H1 (cell line): Measurements from ENCODE around the gene NCKIPSD. TPM values are rescaled to one million over a fixed set of nuclear protein-coding genes. Genes with fewer than 3 reads are reported as not detected.

Experiments used
- CTCF ChIA-PET: fragments of 300-600 bp; sonication (Branson Sonifier 250); formaldehyde crosslinking; loops from one replicate; lab custom pipeline; 2021; ENCODE audit not compliant: partially characterized antibody; lab: Charles Lee
- POLR2A ChIA-PET: fragments of 300-600 bp; sonication (Branson Sonifier 250); formaldehyde crosslinking; loops from one replicate; lab custom pipeline; 2021; ENCODE audit warnings: inconsistent platforms; ENCODE audit not compliant: partially characterized antibody; lab: Charles Lee
- DNase-seq, 2 experiments: peaks; one replicate each; pipeline versions ENCODE4 v3.0.0 to v3.0.0-alpha.2; 2010 to 2022; ENCODE audit warnings: low spot score in 2 of 2, low read depth in 1 of 2, mixed read lengths in 1 of 2
- FAIRE-seq: peaks from 2 replicates; lab custom pipeline; 2011; peaks lifted over from hg19 to GRCh38; lab: Jason Lieb, UNC
- H2AFZ ChIP-seq: 2 replicates; pipeline ENCODE4 v1.8.1; 2012; ENCODE audit warnings: low read length, inconsistent platforms
- H2AK5ac ChIP-seq: 2 replicates; pipeline ENCODE4 v1.6.1; 2013; ENCODE audit warnings: low read depth, low read length
- H2BK120ac ChIP-seq: replicated peaks from 2 replicates; pipeline ENCODE3; 2013; ENCODE audit warnings: low read depth, low read length, inconsistent platforms
- H2BK12ac ChIP-seq: 2 replicates; pipeline ENCODE4 v1.6.1; 2013; ENCODE audit warnings: low read depth, low read length
- H2BK15ac ChIP-seq: 2 replicates; pipeline ENCODE4 v1.6.1; 2013; ENCODE audit warnings: low read length
- H2BK20ac ChIP-seq: 2 replicates; pipeline ENCODE4 v1.6.1; 2013; ENCODE audit warnings: low read length
- H2BK5ac ChIP-seq: 2 replicates; pipeline ENCODE4 v1.6.1; 2013; ENCODE audit warnings: low read depth, low read length
- H3K14ac ChIP-seq: 2 replicates; pipeline ENCODE4 v1.6.1; 2013; ENCODE audit warnings: inconsistent platforms; ENCODE audit not compliant: insufficient read length
- H3K18ac ChIP-seq: 2 replicates; pipeline ENCODE4 v1.6.1; 2013; ENCODE audit warnings: low read length; ENCODE audit errors: extremely low read depth
- H3K23ac ChIP-seq: 2 replicates; pipeline ENCODE4 v1.6.1; 2013; ENCODE audit warnings: inconsistent platforms; ENCODE audit not compliant: insufficient read length
- H3K23me2 ChIP-seq: 2 replicates; pipeline ENCODE4 v1.6.1; 2013; ENCODE audit warnings: low read depth, low read length
- H3K27ac ChIP-seq: 2 replicates; pipeline ENCODE4 v1.6.1; 2011; ENCODE audit warnings: low read depth, low read length, inconsistent platforms
- H3K27me3 ChIP-seq, 4 experiments: replicated peaks in 1 of 4; 1 replicate in 1 of 4; 2 replicates in 3 of 4; pipeline versions ENCODE4 v1.6.1 to v1.8.1; 2011 to 2013; ENCODE audit warnings: low read length in 3 of 4, mild to moderate bottlenecking in 3 of 4, inconsistent platforms in 2 of 4, mixed read lengths in 2 of 4, moderate library complexity in 1 of 4; ENCODE audit not compliant: control insufficient read depth in 3 of 4, insufficient read depth in 3 of 4; ENCODE audit errors: extremely low read depth in 1 of 4
- H3K36me3 ChIP-seq, 4 experiments: 2 replicates each; pipeline versions ENCODE4 v1.6.1 to v1.8.1; 2011 to 2013; ENCODE audit warnings: mild to moderate bottlenecking in 4 of 4, low read length in 3 of 4, moderate library complexity in 2 of 4, control low read depth in 1 of 4, inconsistent platforms in 1 of 4; ENCODE audit not compliant: insufficient read depth in 4 of 4, control insufficient read depth in 2 of 4
- H3K4ac ChIP-seq: replicated peaks from 2 replicates; pipeline ENCODE3; 2013; ENCODE audit warnings: low read length, low read depth, mixed read lengths, inconsistent platforms; ENCODE audit not compliant: insufficient read length
- H3K4me1 ChIP-seq, 4 experiments: replicated peaks in 1 of 4; 1 replicate in 1 of 4; 2 replicates in 3 of 4; pipeline versions ENCODE4 v1.6.1 to v1.8.1; 2011 to 2013; ENCODE audit warnings: low read length in 3 of 4, inconsistent platforms in 2 of 4, mixed read lengths in 1 of 4; ENCODE audit not compliant: insufficient read depth in 4 of 4, control insufficient read depth in 3 of 4
- H3K4me2 ChIP-seq, 2 experiments: 2 replicates each; pipeline versions ENCODE4 v1.6.1 to v1.8.1; 2011 to 2013; ENCODE audit warnings: low read depth in 2 of 2, low read length in 2 of 2, control low read depth in 1 of 2, inconsistent platforms in 1 of 2, mild to moderate bottlenecking in 1 of 2; ENCODE audit not compliant: insufficient read depth in 1 of 2
- H3K4me3 ChIP-seq, 4 experiments: fragments of 200-600, 300-600 bp in 1 of 4; sonication (generic), shearing (Covaris generic), sonication (Bioruptor Twin) in 1 of 4; 2 replicates each; pipeline versions ENCODE4 v1.5.1 to v1.8.1; 2011 to 2016; ENCODE audit warnings: low read length in 4 of 4, low read depth in 3 of 4, control low read depth in 2 of 4, inconsistent platforms in 2 of 4, mild to moderate bottlenecking in 2 of 4, mixed read lengths in 1 of 4, moderate library complexity in 1 of 4; ENCODE audit not compliant: insufficient read depth in 2 of 4; ENCODE audit errors: extremely low read depth in 1 of 4
- H3K56ac ChIP-seq: replicated peaks from 2 replicates; pipeline ENCODE3; 2013; ENCODE audit warnings: low read depth, mild to moderate bottlenecking, mixed read lengths, low read length, inconsistent platforms; ENCODE audit not compliant: insufficient read length
- H3K79me1 ChIP-seq: 2 replicates; pipeline ENCODE4 v1.6.1; 2013; ENCODE audit warnings: low read depth, low read length, control low read depth
- H3K79me2 ChIP-seq, 2 experiments: 2 replicates each; pipeline versions ENCODE4 v1.6.1 to v1.8.1; 2012 to 2013; ENCODE audit warnings: low read length in 2 of 2, mild to moderate bottlenecking in 2 of 2, inconsistent platforms in 1 of 2; ENCODE audit not compliant: insufficient read depth in 2 of 2, control insufficient read depth in 1 of 2
- H3K9ac ChIP-seq, 4 experiments: replicated peaks in 1 of 4; 1 replicate in 1 of 4; 2 replicates in 3 of 4; pipeline versions ENCODE4 v1.6.1 to v1.8.1; 2011 to 2013; ENCODE audit warnings: low read depth in 3 of 4, low read length in 3 of 4, control low read depth in 2 of 4, mild to moderate bottlenecking in 2 of 4, moderate library complexity in 2 of 4, inconsistent platforms in 1 of 4; ENCODE audit errors: extremely low read depth in 1 of 4
- H3K9me3 ChIP-seq, 2 experiments: 2 replicates each; pipeline versions ENCODE4 v1.6.1 to v1.8.1; 2012 to 2013; ENCODE audit warnings: mild to moderate bottlenecking in 2 of 2, moderate library complexity in 2 of 2, control low read depth in 1 of 2, inconsistent platforms in 1 of 2, low read depth in 1 of 2, low read length in 1 of 2, mixed read lengths in 1 of 2; ENCODE audit not compliant: insufficient read depth in 2 of 2
- H4K20me1 ChIP-seq, 2 experiments: replicated peaks in 1 of 2; 2 replicates each; pipeline versions ENCODE3 to v1.8.1; 2011 to 2013; ENCODE audit warnings: inconsistent platforms in 2 of 2, low read length in 2 of 2, mild to moderate bottlenecking in 1 of 2; ENCODE audit not compliant: insufficient read depth in 2 of 2, control insufficient read depth in 1 of 2
- H4K5ac ChIP-seq: 2 replicates; pipeline ENCODE4 v1.6.1; 2013; ENCODE audit warnings: low read length, low read depth, mixed read lengths, inconsistent platforms; ENCODE audit not compliant: insufficient read length
- H4K8ac ChIP-seq: 2 replicates; pipeline ENCODE4 v1.8.0; 2013; ENCODE audit warnings: mild to moderate bottlenecking, moderate library complexity, low read length, inconsistent platforms; ENCODE audit not compliant: insufficient read depth; ENCODE audit errors: extremely low read depth
- H4K91ac ChIP-seq: replicated peaks from 2 replicates; pipeline ENCODE3; 2013; ENCODE audit warnings: low read length, mixed read lengths, inconsistent platforms; ENCODE audit not compliant: insufficient read length
- CHD2 ChIP-seq: IDR thresholded peaks from 2 replicates; pipeline ENCODE4 v1.6.1; 2012; ENCODE audit warnings: low read length, improper control_type of control experiment
- CTCF ChIP-seq, 3 experiments: IDR thresholded peaks; 1 replicate in 2 of 3; 2 replicates in 1 of 3; pipeline versions ENCODE4 v1.5.1 to v1.6.1; 2011; ENCODE audit warnings: low read length in 3 of 3, mild to moderate bottlenecking in 3 of 3, inconsistent platforms in 2 of 3, low read depth in 1 of 3, moderate library complexity in 1 of 3; ENCODE audit not compliant: insufficient read depth in 1 of 3; ENCODE audit errors: control extremely low read depth in 1 of 3
- FOSL1 ChIP-seq: IDR thresholded peaks from 2 replicates; pipeline ENCODE4 v1.6.1; 2011; ENCODE audit warnings: mild to moderate bottlenecking, low read depth, low read length, moderate library complexity; ENCODE audit not compliant: insufficient read depth
- GABPA ChIP-seq: IDR thresholded peaks from 2 replicates; pipeline ENCODE4 v1.6.1; 2011; ENCODE audit warnings: mild to moderate bottlenecking, low read length, moderate library complexity, borderline replicate concordance; ENCODE audit not compliant: insufficient read depth
- GTF2F1 ChIP-seq: IDR thresholded peaks from 2 replicates; pipeline ENCODE4 v1.6.1; 2012; ENCODE audit warnings: low read depth, low read length, improper control_type of control experiment, borderline replicate concordance
- HDAC6 ChIP-seq: IDR thresholded peaks from one replicate; pipeline ENCODE4 v1.7.1; 2012; ENCODE audit warnings: low read depth, mild to moderate bottlenecking, inconsistent platforms, low read length, moderate library complexity
- RXRA ChIP-seq: IDR thresholded peaks from 2 replicates; pipeline ENCODE4 v1.6.1; 2011; ENCODE audit warnings: low read depth, mild to moderate bottlenecking, low read length, moderate library complexity; ENCODE audit not compliant: insufficient read depth
- TBP ChIP-seq: IDR thresholded peaks from 2 replicates; pipeline ENCODE4 v1.6.1; 2011; ENCODE audit warnings: low read depth, low read length, improper control_type of control experiment
- WGBS, 2 experiments: shearing (Covaris generic) in 1 of 2; methylation state at CpG; one replicate each; pipeline versions ENCODE4 v1.1.6 to v1.1.7; 2013 to 2015; ENCODE audit warnings: low lambda C conversion rate in 2 of 2, mixed read lengths in 2 of 2, inconsistent platforms in 1 of 2, low coverage in 1 of 2, missing lambda C conversion rate in 1 of 2; ENCODE audit not compliant: insufficient replicate concordance in 2 of 2, insufficient coverage in 1 of 2, insufficient read length in 1 of 2; ENCODE audit errors: extremely low coverage in 1 of 2, missing lambda C conversion rate in 1 of 2; 5-methylcytosine and 5-hydroxymethylcytosine counted together
- polyA plus RNA-seq, 7 experiments: library from polyadenylated mRNA; depleted of rRNA in 3 of 7; stranded (reverse) in 5 of 7; unstranded in 2 of 7; fragments of >200 nt in 5 of 7; fragments of 200-250 nt in 2 of 7; gene quantifications; 1 replicate in 5 of 7; 2 replicates in 1 of 7; 4 replicates in 1 of 7; pipeline versions ENCODE4 v1.2.1 to v1.2.3, GENCODE V29; 2011 to 2013; ENCODE audit warnings: missing spikeins in 2 of 7, mixed read lengths in 2 of 7
- total RNA-seq: library from RNA; stranded (reverse); fragmentation: NEBNext Ultra II Directional; extraction: Animal tissue kit (Norgen Biotek cat#: 25700); gene quantifications from 2 replicates; pipeline ENCODE4 v1.2.1, GENCODE V29; 2021

The NCKIPSD gene
- total and polyA plus RNA-seq, 2 of the 8 experiments (the other 6 are each of a cell fraction or from before 2014, with no cell fraction given), result 34.7 to 91.8 TPM

GRCh38 chr3:48697952-48698351 lies 12.2 kb upstream of the NCKIPSD start:
- Histone ChIP-seq H2AFZ (no peak overlapping the region), H2AK5ac (no peak overlapping the region), H2BK12ac (no peak overlapping the region), H4K20me1 (peaks cover 27 to 34% of the 10 kb centered on the region in 2 experiments), H3K4me2 (no peak overlapping the region), H2BK20ac (no peak overlapping the region), H3K36me3 (peaks cover 17 to 55% (median 29%) of the 10 kb centered on the region in 4 experiments), H3K9ac (no peak overlapping the region), H3K18ac (no peak overlapping the region), H2BK120ac (no peak overlapping the region), H3K23ac (no peak overlapping the region), H3K14ac (no peak overlapping the region), H4K5ac (no peak overlapping the region), H3K27ac (no peak overlapping the region), H3K4me3 (no peak overlapping the region), H4K91ac (no peak overlapping the region), H3K9me3 (no peaks in the 10 kb centered on the region), H3K27me3 (no peaks in the 10 kb centered on the region), H3K4ac (no peak overlapping the region), H3K23me2 (no peaks in the 10 kb centered on the region), H4K8ac (no peak overlapping the region), H3K79me2 (peaks cover 38 to 91% of the 10 kb centered on the region in 2 experiments), H2BK15ac (no peak overlapping the region), H2BK5ac (no peak overlapping the region), H3K79me1 (peaks cover 14% of the 10 kb centered on the region), H3K56ac (no peak overlapping the region), H3K4me1 (peaks cover 6 to 12% (median 8%) of the 10 kb centered on the region in 4 experiments)
- 91% methylated on average over 3 of the region's 3 CpGs; no CpG with 5 or more reads in 1 of the 2 experiments for WGBS, 2 experiments
- no peak for FAIRE-seq
- POLR2A ChIA-PET, result interaction anchor here (1.0 to 13.3 kb wide), 6 partner anchors 9 to 36 kb away, joined by 3 to 187 read pairs (median 6); partner anchors contain the start of genes CELSR3, IP6K2 and NCKIPSD
- no peak for TF ChIP-seq RXRA
- TF ChIP-seq FOSL1, result no peak
- no peak for TF ChIP-seq GTF2F1
- TF ChIP-seq HDAC6, result no peak
- no peak for TF ChIP-seq CTCF (IDR thresholded peaks at IDR 0.05; ENCODE audit: control extremely low read depth in 1 of 3, insufficient read depth in 1 of 3, low read depth in 1 of 3, low read length in 3 of 3)
- TF ChIP-seq TBP, result no peak
- TF ChIP-seq GABPA, result no peak
- TF ChIP-seq CHD2, result no peak
- no peak for DNase-seq
- CTCF ChIA-PET, result interaction anchor here (0.9 to 1.4 kb wide), 3 partner anchors 11 to 42 kb away, joined by 3 read pairs; no protein-coding TSS in a partner anchor
